ENCODE results near the gene ZFAND3.

Gene ZFAND3

GRCh38 chr6:38162493-38163185, 343.1 kb downstream of the ZFAND3 start:
- no peak overlapping the region for H3K4me3 ChIP-seq
- no peak for TF ChIP-seq CTCF (IDR thresholded peaks at IDR 0.05)
- H3K27ac ChIP-seq = no peak overlapping the region
- no peak for DNase-seq (ENCODE audit: low spot score)

GRCh38 chr6:38163186-38164130, 343.9 kb downstream of the ZFAND3 start:
- Histone ChIP-seq H3K4me3 (no peak overlapping the region), H3K27ac (no peak overlapping the region)
- no peak for TF ChIP-seq CTCF (IDR thresholded peaks at IDR 0.05)
- DNase-seq (ENCODE audit: low spot score) = no peak

- Histone ChIP-seq H3K27ac (no peak overlapping the region), H3K4me3 (no peak overlapping the region)
- no peak for DNase-seq (ENCODE audit: low spot score)
- TF ChIP-seq CTCF (IDR thresholded peaks at IDR 0.05) = no peak
These were observed 344.6 kb downstream of the ZFAND3 start for GRCh38 chr6:38164131-38164481.

GRCh38 chr6:38164671-38165108, 345.2 kb downstream of the ZFAND3 start:
- no peak for DNase-seq (ENCODE audit: low spot score)
- no peak for TF ChIP-seq CTCF (IDR thresholded peaks at IDR 0.05)
- Histone ChIP-seq H3K27ac (no peak overlapping the region), H3K4me3 (no peak overlapping the region)

- no peak for DNase-seq (ENCODE audit: low spot score)
- no peak for TF ChIP-seq CTCF (IDR thresholded peaks at IDR 0.05)
- Histone ChIP-seq H3K4me3 (no peak overlapping the region), H3K27ac (no peak overlapping the region)
These were observed 347.1 kb downstream of the ZFAND3 start for GRCh38 chr6:38166411-38167240.

- Histone ChIP-seq H3K27ac (no peak overlapping the region), H3K4me3 (no peak overlapping the region)
- no peak for DNase-seq (ENCODE audit: low spot score)
- no peak for TF ChIP-seq CTCF (IDR thresholded peaks at IDR 0.05)
These were observed 348.1 kb downstream of the ZFAND3 start for GRCh38 chr6:38167598-38167997.
